Heart left ventricle (tissue), 16 donors: Measurements from ENCODE around the gene PKP1. TPM values are rescaled to one million over a fixed set of nuclear protein-coding genes. Genes with fewer than 3 reads are reported as not detected.

ENCODE experiments used
- ATAC-seq, 4 donors: fragments of 200-7000 bp; cut with Tn5 transposase; one replicate each; pipeline ENCODE4 v1.9.1; 2020 to 2022; ENCODE audit warnings: moderate library complexity in 4 of 4, mild to moderate bottlenecking in 3 of 4, moderate number of reproducible peaks in 1 of 4
- DNase-seq, 5 donors: peaks; one replicate each; pipeline ENCODE4 v3.0.0-alpha.2; 2020
- H3K27ac ChIP-seq, 12 donors: fragments of 200-600 bp; sonication (generic) in 4 of 12; one replicate each; pipeline versions ENCODE4 v1.5.0 to v1.8.0; 2016 to 2022; ENCODE audit warnings: mild to moderate bottlenecking in 2 of 12
- H3K27me3 ChIP-seq, 9 donors: fragments of 200-600 bp; sonication (generic) in 2 of 9; one replicate each; pipeline versions ENCODE4 v1.5.1 to v1.8.0; 2016 to 2022; ENCODE audit warnings: mild to moderate bottlenecking in 3 of 9
- H3K36me3 ChIP-seq, 9 donors: fragments of 200-600 bp; sonication (generic) in 2 of 9; one replicate each; pipeline versions ENCODE4 v1.5.0 to v1.8.0; 2018 to 2022; ENCODE audit warnings: mild to moderate bottlenecking in 2 of 9
- H3K4me1 ChIP-seq, 12 donors: fragments of 200-600 bp; sonication (generic) in 4 of 12; one replicate each; pipeline versions ENCODE4 v1.5.0 to v1.8.0; 2016 to 2022; ENCODE audit warnings: mild to moderate bottlenecking in 3 of 12
- H3K4me3 ChIP-seq, 12 donors: fragments of 200-600 bp; sonication (generic) in 4 of 12; one replicate each; pipeline versions ENCODE4 v1.5.0 to v1.8.0; 2017 to 2022; ENCODE audit warnings: mild to moderate bottlenecking in 9 of 12, moderate library complexity in 4 of 12
- H3K9me3 ChIP-seq, 12 donors: fragments of 200-600 bp; sonication (generic) in 4 of 12; one replicate each; pipeline versions ENCODE4 v1.5.0 to v1.8.0; 2016 to 2022; ENCODE audit warnings: mild to moderate bottlenecking in 1 of 12
- POLR2A ChIP-seq, 2 donors: fragments of 450-650 bp; IDR thresholded peaks; one replicate each; pipeline ENCODE4 v1.6.1; 2017; ENCODE audit warnings: antibody characterized with exemption in 2 of 2, mild to moderate bottlenecking in 2 of 2, moderate library complexity in 2 of 2
- WGBS, 4 donors: extraction: QIAGEN DNeasy Blood & Tissue Kit in 2 of 4; methylation state at CpG; one replicate each; pipeline versions ENCODE4 v1.1.5 to v1.1.7; 2013 to 2018; 5-methylcytosine and 5-hydroxymethylcytosine counted together
- intact Hi-C, 10 donors: fragments of 100-400 bp; cut with DNase I; formaldehyde crosslinking; loops; one replicate each; pipeline versions ENCODE4 v1.11.1 to v1.14.2; 2022
- polyA plus RNA-seq, 2 donors: library from polyadenylated mRNA; stranded (reverse); fragments of 200-250 nt; gene quantifications; one replicate each; pipeline ENCODE4 v1.2.3, GENCODE V29; 2013
- total RNA-seq, 9 donors: library from RNA; depleted of rRNA in 2 of 9; stranded (reverse); fragments of >200 nt in 2 of 9; fragmentation: NEBNext Ultra II Directional in 3 of 9; extraction: Animal tissue kit (Norgen Biotek cat#: 25700) in 3 of 9; gene quantifications; one replicate each; pipeline versions ENCODE4 v1.1.0 to v1.2.4, GENCODE V29; 2016 to 2023
- TF ChIP-seq, protein P1 (sequence below), 12 donors: fragments of 200-600 bp; sonication (generic) in 4 of 12; IDR thresholded peaks; one replicate each; pipeline versions ENCODE4 v1.5.0 to v1.8.0; 2018 to 2022; ENCODE audit warnings: antibody characterized with exemption in 12 of 12, mild to moderate bottlenecking in 5 of 12
- donor health status: ischemic (EF 13 %, LVEDD 7.1; RV severe dilation, severe dysfunction).
- donor health status: healthy with polysubstance abuse.
- donor health status: DM: no; HTN: yes; CAD: no.
- donor health status: DM: no; HTN: no; CAD: no.
- donor health status: ischemic (EF 25% LVEDD 6.9; RV normal size, moderate dysfunction).
- donor health status: ischemic (EF 25% LVEDD 5.7; RV mildly dilated, moderate dysfunction).
- donor health status: healthy.
- donor health status: DM: yes; HTN: yes; CAD: no.
- donor health status: ischemic (EF 35%, LVEDD 5.7; RV mildly dilated, moderate dysfunction).
- donor health status: nonischemic (EF 11% LVEDD 7.7; RV severe dilation, severe dysfunction).
- donor health status: DM: yes; HTN: yes; CAD: no.
- donor health status: PGD.
- donor health status: ischemic (EF 29% LVEDD 5.4; RV normal size, mild dysfunction).
- donor health status: nonischemic (EF 23%, LVEDD 6.1; RV moderate dilation, normal function).

PKP1 gene
- total and polyA plus RNA-seq, 11 donors = 0.09 to 1.6 (median 0.32) TPM; not detected in 3

DNA sequence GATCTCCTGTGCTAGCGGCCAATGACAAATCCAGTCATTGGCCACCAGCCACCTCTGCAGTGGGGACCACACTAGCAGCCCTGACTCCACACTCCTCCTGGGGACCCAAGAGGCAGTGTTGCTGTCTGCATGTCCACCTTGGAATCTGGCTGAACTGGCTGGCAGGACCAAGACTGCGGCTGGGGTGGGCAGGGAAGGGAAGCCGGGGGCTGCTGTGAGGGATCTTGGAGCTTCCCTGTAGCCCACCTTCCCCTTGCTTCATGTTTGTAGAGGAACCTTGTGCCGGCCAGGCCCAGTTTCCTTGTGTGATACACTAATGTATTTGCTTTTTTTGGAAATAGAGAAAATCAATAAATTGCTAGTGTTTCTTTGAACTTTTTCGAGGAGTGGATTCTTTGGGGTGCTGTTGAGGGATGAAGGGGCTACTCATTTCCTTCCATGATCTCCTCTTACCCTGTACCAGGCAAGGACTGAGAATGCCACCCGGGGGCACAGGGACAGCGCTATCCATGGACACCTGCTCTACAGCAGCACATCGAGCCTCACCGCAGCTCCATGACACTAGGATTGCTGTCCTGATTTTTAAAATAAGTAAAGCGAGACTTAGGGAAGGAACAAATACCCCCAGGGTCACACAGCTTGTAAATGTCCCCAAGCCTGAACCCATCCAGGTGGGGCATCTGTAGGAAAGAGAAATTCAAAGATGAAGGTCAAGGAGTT is 49.5 kb downstream of the PKP1 start:
- ATAC-seq (no peak), DNase-seq (peak in 2 of 5 donors; percentile 1 to 32)
- no peaks in the 10 kb centered on the region for H3K27me3 ChIP-seq
- H3K27ac ChIP-seq = no peak overlapping the region
- 95 to 96% (median 96%) methylated on average over 9 to 10 of the region's 10 CpGs for WGBS, 4 donors
- peaks cover 0 to 27% (median 0%) of the 10 kb centered on the region in 12 donors for H3K4me1 ChIP-seq
- no peak overlapping the region for H3K4me3 ChIP-seq
- TF ChIP-seq, protein P1, sequence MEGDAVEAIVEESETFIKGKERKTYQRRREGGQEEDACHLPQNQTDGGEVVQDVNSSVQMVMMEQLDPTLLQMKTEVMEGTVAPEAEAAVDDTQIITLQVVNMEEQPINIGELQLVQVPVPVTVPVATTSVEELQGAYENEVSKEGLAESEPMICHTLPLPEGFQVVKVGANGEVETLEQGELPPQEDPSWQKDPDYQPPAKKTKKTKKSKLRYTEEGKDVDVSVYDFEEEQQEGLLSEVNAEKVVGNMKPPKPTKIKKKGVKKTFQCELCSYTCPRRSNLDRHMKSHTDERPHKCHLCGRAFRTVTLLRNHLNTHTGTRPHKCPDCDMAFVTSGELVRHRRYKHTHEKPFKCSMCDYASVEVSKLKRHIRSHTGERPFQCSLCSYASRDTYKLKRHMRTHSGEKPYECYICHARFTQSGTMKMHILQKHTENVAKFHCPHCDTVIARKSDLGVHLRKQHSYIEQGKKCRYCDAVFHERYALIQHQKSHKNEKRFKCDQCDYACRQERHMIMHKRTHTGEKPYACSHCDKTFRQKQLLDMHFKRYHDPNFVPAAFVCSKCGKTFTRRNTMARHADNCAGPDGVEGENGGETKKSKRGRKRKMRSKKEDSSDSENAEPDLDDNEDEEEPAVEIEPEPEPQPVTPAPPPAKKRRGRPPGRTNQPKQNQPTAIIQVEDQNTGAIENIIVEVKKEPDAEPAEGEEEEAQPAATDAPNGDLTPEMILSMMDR (IDR thresholded peaks at IDR 0.05) = no peak
- TF ChIP-seq POLR2A (IDR thresholded peaks at IDR 0.05) = no peak
- no peaks in the 10 kb centered on the region for H3K36me3 ChIP-seq
- intact Hi-C loops = no loop called here
- H3K9me3 ChIP-seq = no peaks in the 10 kb centered on the region

DNA sequence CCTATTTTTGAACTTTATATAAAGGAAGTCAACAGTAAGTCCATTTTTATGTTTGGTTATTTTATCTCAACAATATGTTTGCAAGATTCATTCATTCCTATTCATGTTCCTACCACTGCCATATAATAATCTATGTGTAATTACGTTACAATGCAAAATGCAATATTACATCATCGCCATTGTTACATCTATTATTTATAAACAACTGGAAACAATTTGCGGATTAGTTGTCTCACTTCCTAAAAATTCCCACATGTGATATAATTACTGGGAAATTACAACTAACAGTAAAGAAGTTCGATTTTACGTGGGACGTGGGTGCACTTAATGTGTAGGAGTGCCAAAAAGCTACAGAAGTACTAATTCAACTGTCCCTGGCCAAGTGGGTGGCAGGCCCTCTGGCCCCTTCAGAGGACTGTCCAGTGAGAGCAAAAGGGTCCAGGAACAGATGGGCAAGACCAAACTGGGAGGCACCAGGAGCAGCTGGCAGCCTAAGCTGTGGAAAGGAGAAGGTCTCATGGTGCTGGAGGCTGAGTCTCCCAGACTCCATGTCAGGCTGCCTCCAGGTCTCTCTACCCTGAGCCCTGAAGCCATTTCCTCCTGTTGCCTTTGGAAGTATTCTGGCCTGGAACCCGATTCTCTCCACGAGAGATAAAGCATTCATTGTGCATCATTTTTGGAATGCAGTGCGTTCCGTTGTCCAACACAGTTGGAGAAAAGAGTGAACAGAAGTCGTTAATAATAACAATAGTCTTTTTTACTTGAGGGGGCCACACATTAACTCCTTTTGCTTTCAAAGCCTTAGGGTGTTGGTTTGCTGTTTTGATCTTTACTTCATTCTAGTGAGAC is 51.2 kb downstream of the PKP1 start:
- ATAC-seq (no peak), DNase-seq (peak in 2 of 5 donors; percentile 6 to 31)
- no peak overlapping the region for H3K4me3 ChIP-seq
- TF ChIP-seq, protein P1 (IDR thresholded peaks at IDR 0.05) = no peak
- TF ChIP-seq POLR2A (IDR thresholded peaks at IDR 0.05) = no peak
- no peaks in the 10 kb centered on the region for H3K9me3 ChIP-seq
- WGBS, 4 donors = 60 to 77% (median 70%) methylated on average over 11 of the region's 11 CpGs
- H3K4me1 ChIP-seq = peaks cover 0 to 16% (median 0%) of the 10 kb centered on the region in 12 donors
- peak overlapping the region in 2 of 12 donors; percentile 17 to 33 for H3K27ac ChIP-seq
- no peaks in the 10 kb centered on the region for H3K36me3 ChIP-seq
- H3K27me3 ChIP-seq = no peaks in the 10 kb centered on the region
- intact Hi-C loops = no loop called here

DNA sequence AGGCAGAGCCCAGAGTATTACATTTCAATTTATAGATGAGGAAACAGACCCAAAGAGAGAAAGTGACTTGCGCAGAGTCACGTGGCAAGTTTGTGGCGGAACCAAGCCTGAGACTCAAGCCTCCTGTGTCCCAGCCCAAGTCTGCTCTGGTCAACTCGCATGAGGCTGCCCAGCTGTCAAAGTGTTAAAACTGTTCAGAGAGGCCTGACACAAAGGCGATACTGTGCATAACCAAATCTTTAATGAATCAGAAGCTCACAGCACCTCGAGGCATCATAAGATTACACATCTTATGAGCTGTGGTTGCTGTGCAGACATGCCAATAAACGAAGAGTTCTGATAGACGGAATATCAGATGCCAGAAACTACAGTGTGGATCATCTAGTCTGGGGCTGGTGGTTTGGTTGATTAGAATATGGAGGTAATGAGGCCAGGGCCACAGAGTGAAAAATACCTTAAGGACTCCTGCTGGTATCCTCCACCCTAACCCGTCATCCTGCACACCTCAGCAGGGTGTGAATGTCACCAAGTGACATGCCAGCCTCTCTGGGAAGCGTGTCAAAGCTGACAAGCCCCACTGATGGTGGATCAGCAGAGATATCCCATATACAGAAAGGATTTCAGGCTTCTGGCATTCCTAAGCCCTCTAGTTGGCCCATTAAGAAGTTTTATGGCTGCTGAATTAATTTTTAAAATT is 52.0 kb downstream of the PKP1 start:
- Histone ChIP-seq H3K4me1 (peaks cover 0 to 8% (median 0%) of the 10 kb centered on the region in 12 donors), H3K9me3 (no peaks in the 10 kb centered on the region), H3K36me3 (no peaks in the 10 kb centered on the region), H3K4me3 (no peak overlapping the region), H3K27ac (no peak overlapping the region), H3K27me3 (no peaks in the 10 kb centered on the region)
- no peak for DNase-seq
- TF ChIP-seq POLR2A (IDR thresholded peaks at IDR 0.05) = no peak
- TF ChIP-seq, protein P1 (IDR thresholded peaks at IDR 0.05) = no peak
- ATAC-seq = no peak
- intact Hi-C loops = no loop called here
- WGBS, 4 donors = 74 to 89% (median 86%) methylated on average over 9 to 10 of the region's 10 CpGs
